GM19239 (cell line): ENCODE results near the gene FNBP1.

Experiments used
- DNase-seq: peaks from one replicate; pipeline ENCODE4 v3.0.0; 2011; ENCODE audit warnings: low spot score; ENCODE audit not compliant: insufficient read length
- FAIRE-seq: peaks from 2 replicates; lab custom pipeline; 2011; peaks lifted over from hg19 to GRCh38; lab: Jason Lieb, UNC

Gene FNBP1

DNA sequence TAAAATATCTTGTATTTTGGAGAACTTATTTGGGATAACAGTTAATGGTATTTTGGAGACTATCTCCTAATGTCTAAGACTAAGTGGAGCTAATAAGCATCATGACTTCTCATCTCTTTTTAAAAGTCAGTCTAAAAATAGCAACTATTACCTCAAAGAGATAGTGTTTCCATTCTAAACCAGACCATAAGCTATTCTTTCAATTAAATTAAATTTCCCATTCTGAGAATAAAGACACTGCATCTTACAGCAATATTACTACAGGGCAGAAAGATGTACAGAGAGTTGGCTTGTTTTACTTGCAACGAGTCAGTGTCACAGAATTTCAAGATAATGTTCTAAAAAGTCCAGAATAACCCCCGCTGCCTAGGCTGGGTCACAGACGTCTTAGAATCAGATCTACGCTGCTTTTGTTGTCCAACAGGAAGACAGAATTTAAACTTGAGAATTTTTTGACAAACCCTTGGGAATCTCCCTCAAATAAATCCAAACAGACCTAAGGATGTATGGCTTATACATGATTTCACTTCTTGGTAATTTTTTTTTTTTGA, 108.9 kb downstream of the FNBP1 start:
- DNase-seq (no peak), FAIRE-seq (peak; percentile 64)

DNA sequence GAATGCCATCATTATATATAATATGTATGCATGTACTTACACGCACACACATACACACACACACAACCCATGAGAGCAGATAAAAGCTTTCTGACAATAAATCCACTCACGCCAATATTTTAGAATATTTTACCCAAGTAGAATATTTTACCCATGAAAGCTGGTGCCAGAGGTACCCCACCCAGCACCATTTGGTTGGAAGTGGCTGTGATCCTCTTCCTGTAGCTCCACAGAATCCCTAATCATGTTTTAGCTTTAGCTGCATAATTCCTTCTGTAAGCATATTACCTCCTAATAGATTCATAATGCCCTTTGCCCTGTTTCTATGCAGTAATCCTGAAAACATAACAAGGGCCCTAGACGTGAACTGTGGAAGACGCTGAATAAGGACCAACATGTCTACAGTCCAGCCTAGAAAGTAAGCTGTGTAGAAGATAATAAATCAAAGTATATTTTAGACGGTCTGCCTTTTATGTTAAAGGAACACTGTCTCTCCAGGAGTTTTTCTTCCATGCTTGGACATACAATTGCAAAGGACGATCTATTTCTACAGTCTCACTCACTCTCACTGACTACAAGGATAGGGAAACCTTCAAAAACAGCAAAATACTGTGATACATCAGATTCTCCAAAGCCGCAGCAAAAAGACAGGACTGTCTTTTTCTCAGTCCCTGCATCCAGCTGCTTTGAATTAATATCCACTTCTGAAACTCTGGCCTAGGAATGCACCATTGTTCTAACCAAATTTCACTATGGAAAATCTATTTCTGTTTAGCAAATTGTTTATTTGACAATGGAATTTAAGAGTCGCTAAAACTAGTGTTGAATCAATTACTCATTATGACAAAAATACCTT, 109.6 kb downstream of the FNBP1 start:
- FAIRE-seq (no peak), DNase-seq (no peak)

DNA sequence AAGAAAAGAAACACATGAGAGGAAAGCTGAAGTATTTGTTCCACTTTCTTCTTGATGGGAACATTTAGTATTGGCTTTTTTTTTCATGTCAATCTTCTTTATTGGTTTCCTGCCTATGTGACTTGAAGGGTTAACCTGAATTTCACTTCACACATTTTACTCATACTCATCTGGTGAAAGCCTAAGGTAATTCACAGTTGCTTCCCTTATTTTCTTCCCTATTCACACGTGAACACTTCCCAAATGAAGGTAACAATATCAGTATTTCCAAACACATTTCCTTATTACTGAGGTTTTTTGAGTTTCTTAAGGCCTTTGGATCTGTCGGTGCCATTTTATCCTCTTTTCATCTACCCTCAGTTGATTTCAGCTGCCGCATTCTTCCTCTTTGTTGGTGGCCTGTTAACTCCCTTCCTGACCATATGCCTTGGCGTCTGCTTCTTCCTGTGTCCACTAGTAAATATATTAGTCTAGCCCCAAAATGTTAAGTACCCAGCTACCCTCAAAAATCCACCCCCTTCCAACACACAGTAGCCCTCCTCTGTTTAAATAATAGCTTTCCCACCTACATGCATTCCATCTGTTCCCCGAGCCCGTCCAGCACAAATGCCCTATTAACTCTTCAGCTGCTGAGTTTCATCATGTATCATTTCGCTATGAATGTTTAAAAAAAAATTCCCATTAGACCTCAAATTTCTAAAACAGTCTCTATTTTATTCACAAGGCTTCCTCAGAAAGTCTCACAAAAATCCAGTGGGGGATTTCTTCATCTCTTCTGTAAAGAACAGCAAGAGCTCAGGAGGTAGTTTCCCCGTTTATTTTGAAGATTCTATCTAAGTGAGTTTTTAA, 110.5 kb downstream of the FNBP1 start:
- DNase-seq (no peak), FAIRE-seq (peak; percentile 71)

DNA sequence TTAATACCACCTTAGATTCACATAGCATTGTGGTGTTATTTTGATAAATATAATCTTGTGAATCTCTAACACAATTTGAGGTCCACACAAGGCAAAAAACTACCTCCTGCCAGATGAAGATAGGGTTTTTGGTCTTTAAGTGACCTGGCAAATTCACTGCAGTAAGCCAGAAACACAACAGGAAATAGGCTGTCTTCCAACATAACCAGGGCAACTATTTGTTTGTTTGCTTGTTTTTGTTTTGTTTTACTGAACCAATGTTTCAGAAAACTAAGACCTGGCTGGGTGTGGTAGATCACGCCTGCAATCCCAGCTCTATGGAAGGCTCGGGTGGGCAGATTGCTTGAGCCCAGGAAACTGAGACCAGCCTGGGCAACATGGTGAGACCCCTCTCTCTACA, 112.2 kb downstream of the FNBP1 start:
- DNase-seq = no peak
- FAIRE-seq = no peak

DNA sequence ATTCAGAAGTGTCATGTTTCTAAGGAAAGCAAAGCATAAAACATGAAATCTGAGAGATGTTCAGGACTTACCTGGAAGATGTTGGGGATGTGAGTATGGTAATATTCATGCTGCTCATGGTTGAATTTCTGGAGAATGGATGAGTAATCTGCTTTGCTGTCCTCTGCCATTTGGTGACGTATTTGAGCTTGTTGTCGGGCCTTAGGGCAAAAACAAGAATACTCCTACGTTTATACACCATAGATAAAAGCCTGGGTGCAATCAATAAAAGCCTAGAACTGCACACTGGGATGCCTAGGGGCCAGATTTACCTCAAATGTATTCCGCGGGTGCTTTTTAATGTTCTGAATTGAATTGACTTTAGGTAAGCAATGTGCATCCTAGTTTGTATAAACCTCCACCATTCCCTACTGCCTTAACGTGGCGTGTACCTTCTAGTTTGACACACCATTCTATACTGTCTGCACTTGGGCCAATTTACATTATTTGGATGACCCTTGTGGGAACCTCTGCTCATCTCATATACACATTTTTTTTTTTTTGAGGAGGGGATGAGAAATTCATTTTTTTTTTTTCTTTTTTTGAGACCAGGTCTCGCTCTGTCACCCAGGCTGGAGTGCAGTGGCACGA, 113.4 kb downstream of the FNBP1 start:
- DNase-seq (no peak), FAIRE-seq (no peak)

DNA sequence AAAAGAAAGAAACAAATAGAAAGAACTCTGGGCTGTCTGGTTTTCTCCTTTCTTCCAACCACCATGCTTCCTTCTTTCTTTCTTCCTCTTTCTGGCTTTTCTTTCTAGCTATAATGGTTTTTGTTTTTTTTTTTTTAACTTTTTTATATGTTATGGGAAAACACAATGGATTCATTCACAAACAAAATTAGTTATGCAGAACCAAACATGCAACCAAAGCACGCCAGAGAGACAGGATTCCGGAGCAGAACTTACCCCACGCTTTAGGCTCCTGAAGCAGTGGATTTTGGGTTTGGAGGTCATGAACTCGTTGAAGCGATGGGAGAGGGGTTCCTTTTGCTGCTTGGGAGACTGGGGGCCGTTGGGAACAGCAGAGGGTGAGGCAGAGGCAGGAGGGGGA, 119.4 kb downstream of the FNBP1 start:
- DNase-seq (no peak), FAIRE-seq (no peak)

DNA sequence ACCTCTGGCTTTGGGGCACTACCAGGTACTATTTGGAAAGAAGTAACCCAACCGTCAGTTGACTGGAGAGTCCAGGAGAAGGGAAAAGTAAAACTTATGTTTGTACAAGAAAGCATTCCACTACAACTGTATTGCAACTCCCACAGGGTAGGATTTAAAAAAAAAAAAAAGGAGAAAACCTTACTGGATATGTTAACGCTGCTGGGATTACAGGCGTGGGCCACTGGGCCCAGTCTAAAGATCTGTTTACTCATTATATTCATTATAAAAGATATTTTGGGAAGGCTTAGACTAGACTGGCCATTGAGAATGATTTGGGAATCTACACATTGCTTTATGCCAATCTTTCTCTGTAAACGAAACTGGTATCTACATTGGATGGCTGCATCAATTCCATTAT, 121.1 kb downstream of the FNBP1 start:
- FAIRE-seq (no peak), DNase-seq (no peak)

DNA sequence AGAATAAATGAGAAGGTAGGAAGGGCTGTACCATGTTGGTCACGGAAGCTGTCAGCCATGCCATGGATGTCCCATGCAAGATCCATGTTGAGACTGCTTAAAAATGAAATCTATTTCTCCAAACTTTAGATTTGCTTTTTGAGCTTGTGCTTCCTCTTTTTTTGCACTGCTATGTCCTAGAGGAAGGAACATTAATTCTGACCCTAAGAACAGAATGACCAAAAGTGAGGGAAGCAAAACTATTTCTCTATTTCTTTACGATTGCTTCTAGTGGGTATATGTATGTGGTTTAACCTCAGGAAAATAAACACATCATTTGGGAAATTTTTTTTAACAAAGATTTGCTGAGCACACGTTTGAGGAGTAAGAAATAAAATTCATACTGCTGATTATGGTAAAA, 123.1 kb downstream of the FNBP1 start:
- DNase-seq (no peak), FAIRE-seq (no peak)

DNA sequence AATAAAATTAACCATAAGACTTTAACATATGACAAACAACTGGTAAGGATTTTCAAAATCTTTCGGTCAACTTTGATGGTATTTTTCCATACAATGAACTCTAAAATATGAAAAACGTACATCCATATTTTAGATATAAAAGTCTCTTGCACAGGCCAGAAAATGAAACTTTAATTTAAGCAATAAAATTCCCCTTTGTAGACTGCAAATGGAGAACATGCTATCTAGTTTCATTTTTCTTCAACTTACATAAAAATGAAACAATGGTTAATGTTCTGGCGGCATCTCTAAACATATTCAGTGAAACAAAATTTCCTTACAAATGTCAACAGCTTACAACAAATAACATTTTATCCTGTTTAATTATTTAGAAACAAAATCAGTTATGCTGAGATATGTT, 123.7 kb downstream of the FNBP1 start:
- DNase-seq (no peak), FAIRE-seq (peak; percentile 21)

DNA sequence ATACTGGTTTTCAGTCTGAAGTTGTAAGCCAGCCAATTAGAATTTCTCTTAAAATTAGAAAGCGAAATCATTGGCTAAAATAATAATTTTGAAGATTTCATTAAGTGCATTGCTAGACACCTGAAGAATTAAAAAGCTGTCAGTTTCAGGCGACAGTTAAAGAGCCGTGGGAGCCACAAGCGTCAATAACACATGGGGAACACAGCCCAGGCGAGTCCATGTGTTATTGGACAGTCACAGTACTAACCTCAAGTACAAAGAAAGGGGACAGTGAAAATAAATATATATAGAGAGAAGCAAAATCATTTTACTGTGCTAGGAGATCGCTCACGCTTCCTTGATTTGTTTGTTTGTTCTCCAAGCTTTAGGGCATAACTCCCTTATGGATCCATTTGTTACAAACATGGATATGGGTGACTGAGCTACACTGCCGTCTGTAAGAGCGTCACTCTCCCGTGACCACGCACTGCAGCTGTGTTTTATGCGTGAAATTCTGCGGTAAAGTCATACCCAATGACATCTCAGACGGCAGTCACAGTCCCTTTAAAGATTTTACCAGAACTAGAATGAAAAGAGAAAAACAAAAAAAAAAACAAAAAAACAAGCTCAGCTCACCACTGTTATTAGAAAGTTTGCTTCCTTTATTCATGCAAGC, 124.6 kb downstream of the FNBP1 start:
- DNase-seq = no peak
- FAIRE-seq = no peak

DNA sequence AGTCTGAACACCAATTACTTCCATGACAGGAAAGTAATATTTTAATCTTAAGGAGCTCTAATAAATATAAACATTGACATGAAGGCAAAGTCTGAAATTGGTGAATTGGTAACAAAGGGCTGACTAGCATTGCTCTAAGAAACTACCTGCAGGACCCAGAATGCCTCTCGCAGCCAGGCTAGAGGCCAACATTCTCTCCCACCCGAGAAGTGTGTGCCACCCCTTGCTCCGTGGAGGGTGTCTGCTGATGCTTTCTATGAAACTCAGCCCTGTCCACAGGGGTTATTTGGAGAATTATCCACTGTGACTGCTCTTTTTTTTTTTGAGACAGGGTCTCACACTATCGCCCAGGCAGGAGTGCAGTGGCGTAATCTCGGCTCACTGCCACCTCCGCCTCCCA, 126.3 kb downstream of the FNBP1 start:
- FAIRE-seq = no peak
- no peak for DNase-seq

DNA sequence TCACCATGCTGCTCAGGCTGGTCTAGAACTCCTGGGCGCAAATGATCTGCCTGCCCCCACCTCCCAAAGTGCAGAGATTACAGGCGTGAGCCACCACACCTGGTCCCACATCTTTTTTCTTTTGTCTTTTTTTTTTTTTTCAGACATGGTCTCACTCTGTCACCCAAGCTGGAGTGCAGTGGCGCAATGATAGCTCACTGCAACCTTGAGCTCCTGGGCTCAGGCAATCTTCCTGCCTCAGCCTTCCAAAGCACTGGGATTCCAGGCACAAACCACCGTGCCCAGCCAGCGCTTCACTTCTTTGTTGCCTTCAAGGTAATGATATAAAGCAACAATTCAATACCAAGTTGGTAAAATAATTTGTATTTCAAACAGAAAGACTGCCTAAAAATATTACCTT, 128.9 kb downstream of the FNBP1 start:
- DNase-seq (no peak), FAIRE-seq (peak; percentile 35)

DNA sequence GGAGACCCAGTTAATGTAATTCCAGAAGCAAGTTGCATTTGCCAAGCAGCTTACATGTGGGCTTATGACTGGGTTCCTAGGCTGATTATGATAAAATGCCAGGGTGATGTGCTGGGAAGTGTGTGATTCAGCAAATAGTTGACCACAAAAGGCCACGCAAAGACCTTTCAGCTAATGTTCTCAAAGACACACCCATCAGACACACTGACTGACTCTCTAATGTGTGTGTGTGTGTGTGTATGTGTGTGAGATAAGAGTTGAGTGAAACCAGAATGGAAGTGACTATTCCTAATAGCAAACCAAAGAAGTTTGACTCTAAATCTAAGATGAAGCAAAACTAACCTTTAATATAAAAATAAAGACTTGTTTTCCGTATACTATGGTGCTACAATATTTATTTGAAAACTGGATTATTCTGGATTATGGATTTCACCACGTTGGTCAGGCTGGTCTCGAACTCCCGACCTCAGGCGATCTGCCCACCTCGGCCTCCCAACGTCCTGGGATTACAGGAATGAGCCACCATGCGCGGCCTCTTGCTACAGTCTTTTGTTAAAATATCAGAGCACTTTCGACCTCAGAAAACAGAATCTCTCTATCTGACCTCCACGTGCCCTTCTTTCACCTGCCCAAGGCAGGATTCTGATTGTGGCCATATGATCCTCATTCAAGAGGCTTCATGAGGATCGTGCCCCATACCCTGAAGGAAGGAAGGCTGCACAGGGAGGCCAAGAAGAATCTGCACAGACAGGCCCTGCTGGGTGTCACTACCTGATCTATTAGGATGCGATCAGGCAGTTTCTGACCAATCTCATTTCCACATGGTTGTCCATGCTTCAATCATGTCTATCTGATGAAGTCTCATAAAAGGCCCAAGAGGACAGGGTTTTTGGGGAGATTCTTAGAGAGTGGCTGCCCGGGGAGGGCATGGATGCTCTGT, 132.1 kb downstream of the FNBP1 start:
- FAIRE-seq (no peak), DNase-seq (no peak)

DNA sequence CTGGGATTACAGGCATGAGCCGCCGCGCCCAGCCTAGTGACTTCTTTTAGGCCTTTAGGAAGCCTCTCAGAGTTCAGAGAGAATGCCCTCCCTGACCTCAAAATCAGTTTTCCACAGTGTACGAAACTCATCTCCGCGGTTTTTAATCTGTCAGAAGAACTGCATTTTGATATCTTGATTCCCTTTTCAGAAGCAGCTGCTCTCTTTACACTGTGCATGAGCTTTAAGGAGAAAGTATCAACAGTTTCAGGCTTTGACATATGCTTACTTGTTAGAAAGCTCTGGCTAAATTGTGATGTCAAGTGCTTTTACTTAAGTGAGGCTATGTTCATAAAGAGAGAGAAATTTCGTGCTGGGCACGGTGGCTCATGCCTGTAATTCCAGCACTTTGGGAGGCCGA, 133.1 kb downstream of the FNBP1 start:
- FAIRE-seq (no peak), DNase-seq (no peak)

DNA sequence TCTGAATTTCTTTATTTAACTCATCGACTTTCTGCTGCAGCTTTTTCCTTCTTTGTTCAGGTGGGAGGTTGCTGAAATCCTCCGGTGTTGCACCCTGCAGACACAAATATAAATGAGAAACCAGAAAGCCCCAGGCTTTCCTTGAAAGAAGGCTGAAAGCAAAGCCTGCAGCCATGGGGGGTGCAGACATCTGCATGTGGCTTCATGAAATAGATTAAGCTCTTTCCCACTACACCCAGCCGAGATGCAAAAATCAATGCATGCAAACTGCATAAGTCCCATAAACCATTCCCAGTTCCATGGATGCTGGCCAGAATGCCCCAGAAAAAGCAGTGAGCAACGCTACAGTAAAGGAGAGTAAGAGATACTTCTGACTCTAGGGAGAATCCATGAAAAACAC, 134.1 kb downstream of the FNBP1 start:
- FAIRE-seq (no peak), DNase-seq (no peak)

DNA sequence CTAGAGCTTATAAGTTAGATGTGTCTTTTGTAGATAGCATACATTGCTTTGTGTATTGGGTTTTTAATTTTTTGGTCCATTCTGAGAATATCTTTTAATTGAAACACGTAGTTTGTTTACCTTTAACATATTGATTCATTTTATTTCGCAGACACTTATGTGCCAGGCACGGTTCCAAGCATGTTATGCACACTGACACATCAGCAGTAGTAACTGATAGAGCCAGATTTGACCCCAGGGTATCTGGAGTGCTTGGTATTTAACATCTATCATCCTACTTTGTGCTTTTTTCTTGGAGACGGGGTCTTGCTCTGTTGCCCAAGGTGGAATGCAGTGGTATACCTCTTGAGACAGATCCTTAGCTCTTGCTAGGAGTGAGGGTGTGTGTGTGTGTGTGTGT, 135.8 kb downstream of the FNBP1 start:
- no peak for FAIRE-seq
- DNase-seq = no peak

DNA sequence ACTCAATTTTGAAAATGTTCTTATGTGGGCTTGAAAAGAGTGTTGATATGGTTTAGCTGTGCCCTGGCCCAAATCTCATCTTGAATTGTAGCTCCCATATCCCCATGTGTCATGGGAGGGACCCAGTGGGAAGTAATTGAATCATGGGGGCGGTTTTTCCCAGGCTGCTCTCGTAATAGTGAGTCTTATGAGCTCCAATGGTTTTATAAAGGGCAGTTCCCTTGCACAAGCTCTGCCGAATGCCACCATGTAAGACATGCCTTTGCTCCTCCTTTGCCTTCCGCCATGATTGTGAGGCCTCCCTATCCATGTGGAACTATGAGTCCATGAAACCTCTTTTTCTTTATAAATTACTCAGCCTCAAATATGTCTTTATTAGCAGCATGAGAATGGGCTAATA, 136.7 kb downstream of the FNBP1 start:
- FAIRE-seq (no peak), DNase-seq (no peak)

DNA sequence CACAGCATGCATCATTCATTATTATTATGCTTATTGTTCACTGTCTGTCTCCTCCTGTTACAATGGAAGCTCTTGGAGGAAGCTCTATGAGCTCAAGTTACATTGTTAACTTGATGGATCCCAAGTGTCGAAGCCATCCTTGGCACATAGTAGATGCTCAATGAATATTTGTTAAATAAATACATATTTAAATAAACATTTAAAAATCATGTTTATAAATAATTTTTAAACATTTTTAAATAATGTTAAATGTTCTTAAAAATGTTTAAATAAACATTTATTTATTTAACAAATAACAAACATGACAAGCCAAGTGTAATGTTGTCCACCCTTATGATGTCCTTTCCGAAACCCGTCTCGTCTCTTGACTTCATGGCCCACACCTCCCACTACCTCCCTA, 138.3 kb downstream of the FNBP1 start:
- FAIRE-seq (no peak), DNase-seq (no peak)

DNA sequence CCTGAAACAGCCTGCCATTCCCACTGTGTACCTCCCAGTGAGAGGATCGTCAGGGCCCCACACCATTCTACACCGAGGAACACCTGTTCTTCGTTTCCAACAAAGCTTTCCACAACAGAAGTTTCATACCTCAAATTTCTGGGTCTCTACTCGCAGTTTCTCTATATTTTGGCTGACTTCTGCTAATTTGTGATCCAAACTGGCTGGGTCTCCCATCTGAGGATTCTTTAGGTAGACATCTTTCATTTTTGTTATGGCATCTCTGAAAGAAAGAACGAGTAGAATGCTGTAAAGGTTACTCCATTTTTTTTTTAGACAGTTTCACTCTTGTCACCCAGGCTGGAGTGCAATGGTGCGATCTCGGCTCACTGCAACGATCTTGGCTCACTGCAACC, 140.3 kb downstream of the FNBP1 start:
- no peak for DNase-seq

More for the DNA sequence above, 140.3 kb downstream of the FNBP1 start:
- FAIRE-seq = peak; percentile 37
